Mesenchymal stem cell (in vitro differentiated cells and primary cell): ENCODE measurements around the gene HOXD9.

Source experiments
- DNase-seq: peaks from one replicate; pipeline ENCODE4 v3.0.0-alpha.2; 2013
- H2AFZ ChIP-seq: one replicate; pipeline ENCODE4 v1.6.1; 2013; ENCODE audit warnings: low read depth, mild to moderate bottlenecking, control low read depth, inconsistent platforms, low read length, moderate library complexity
- H2AK5ac ChIP-seq: 2 replicates; pipeline ENCODE4 v1.6.1; 2013; ENCODE audit warnings: low read length, moderate library complexity, mild to moderate bottlenecking, inconsistent platforms; ENCODE audit not compliant: severe bottlenecking
- H2BK120ac ChIP-seq: one replicate; pipeline ENCODE4 v1.6.1; 2013; ENCODE audit warnings: low read depth, mild to moderate bottlenecking, inconsistent platforms, low read length, moderate library complexity
- H2BK12ac ChIP-seq, 2 experiments: one replicate each; pipeline ENCODE4 v1.6.1; 2013; ENCODE audit warnings: inconsistent platforms in 2 of 2, low read length in 2 of 2, mild to moderate bottlenecking in 2 of 2, moderate library complexity in 2 of 2, control low read depth in 1 of 2
- H2BK15ac ChIP-seq: one replicate; pipeline ENCODE4 v1.6.1; 2013; ENCODE audit warnings: mild to moderate bottlenecking, low read depth, inconsistent platforms; ENCODE audit not compliant: poor library complexity, severe bottlenecking
- H2BK5ac ChIP-seq: 2 replicates; pipeline ENCODE4 v1.6.1; 2013; ENCODE audit warnings: low read depth, mild to moderate bottlenecking, low read length, control low read depth, inconsistent platforms; ENCODE audit not compliant: poor library complexity, severe bottlenecking
- H3K14ac ChIP-seq, 2 experiments: one replicate each; pipeline ENCODE4 v1.6.1; 2013; ENCODE audit warnings: inconsistent platforms in 2 of 2, low read length in 2 of 2, control low read depth in 1 of 2, mild to moderate bottlenecking in 1 of 2, moderate library complexity in 1 of 2
- H3K18ac ChIP-seq, 2 experiments: one replicate each; pipeline ENCODE4 v1.6.1; 2013; ENCODE audit warnings: inconsistent platforms in 2 of 2, low read length in 2 of 2, control low read depth in 1 of 2, low read depth in 1 of 2, mild to moderate bottlenecking in 1 of 2
- H3K23ac ChIP-seq, 2 experiments: one replicate each; pipeline ENCODE4 v1.6.1; 2013; ENCODE audit warnings: inconsistent platforms in 2 of 2, low read length in 2 of 2, mild to moderate bottlenecking in 2 of 2, moderate library complexity in 2 of 2, control low read depth in 1 of 2
- H3K27ac ChIP-seq: 2 replicates; pipeline ENCODE4 v1.5.1; 2013; ENCODE audit warnings: mild to moderate bottlenecking, moderate library complexity, low read length, control low read depth, inconsistent platforms; ENCODE audit not compliant: poor library complexity, severe bottlenecking
- H3K27me3 ChIP-seq, 2 experiments: 2 replicates each; pipeline versions ENCODE4 v1.6.1 to v1.7.0; 2013; ENCODE audit warnings: low read length in 2 of 2, mild to moderate bottlenecking in 2 of 2, moderate library complexity in 2 of 2, control low read depth in 1 of 2, inconsistent platforms in 1 of 2; ENCODE audit not compliant: control insufficient read depth in 1 of 2, insufficient read depth in 1 of 2
- H3K36me3 ChIP-seq, 2 experiments: 2 replicates each; pipeline versions ENCODE4 v1.6.1 to v1.7.0; 2013; ENCODE audit warnings: low read length in 2 of 2, control low read depth in 1 of 2, inconsistent platforms in 1 of 2, low read depth in 1 of 2, mild to moderate bottlenecking in 1 of 2; ENCODE audit not compliant: insufficient read depth in 2 of 2, control insufficient read depth in 1 of 2
- H3K4ac ChIP-seq, 2 experiments: one replicate each; pipeline ENCODE4 v1.6.1; 2013; ENCODE audit warnings: inconsistent platforms in 2 of 2, low read length in 2 of 2, mild to moderate bottlenecking in 2 of 2, moderate library complexity in 2 of 2, control low read depth in 1 of 2, low read depth in 1 of 2
- H3K4me1 ChIP-seq: 2 replicates; pipeline ENCODE4 v1.6.1; 2013; ENCODE audit warnings: low read depth, low read length, control low read depth; ENCODE audit not compliant: control insufficient read depth, insufficient read depth
- H3K4me2 ChIP-seq: 2 replicates; pipeline ENCODE4 v1.6.1; 2013; ENCODE audit warnings: low read length, mild to moderate bottlenecking, inconsistent platforms; ENCODE audit not compliant: poor library complexity, severe bottlenecking
- H3K4me3 ChIP-seq, 2 experiments: 2 replicates each; pipeline versions ENCODE4 v1.5.1 to v1.7.0; 2013; ENCODE audit warnings: low read length in 2 of 2, mild to moderate bottlenecking in 2 of 2, control low read depth in 1 of 2, low read depth in 1 of 2; ENCODE audit not compliant: insufficient read depth in 1 of 2
- H3K79me1 ChIP-seq: replicated peaks from 2 replicates; pipeline ENCODE4 v1.6.1; 2013; ENCODE audit warnings: mild to moderate bottlenecking, control low read depth, low read length, inconsistent platforms; ENCODE audit not compliant: poor library complexity, severe bottlenecking
- H3K9ac ChIP-seq: 2 replicates; pipeline ENCODE4 v1.7.0; 2013; ENCODE audit warnings: mild to moderate bottlenecking, low read length, moderate library complexity
- H3K9me3 ChIP-seq: 2 replicates; pipeline ENCODE4 v1.7.0; 2013; ENCODE audit warnings: mild to moderate bottlenecking, low read length; ENCODE audit not compliant: control insufficient read depth
- H4K8ac ChIP-seq: one replicate; pipeline ENCODE4 v1.6.1; 2013; ENCODE audit warnings: inconsistent platforms, mild to moderate bottlenecking, low read length, moderate library complexity
- H4K91ac ChIP-seq: one replicate; pipeline ENCODE4 v1.6.1; 2013; ENCODE audit warnings: mild to moderate bottlenecking, low read length, inconsistent platforms
- WGBS: methylation state at CpG from one replicate; pipeline ENCODE4 v1.1.7; 2013; ENCODE audit warnings: mixed read lengths; 5-methylcytosine and 5-hydroxymethylcytosine counted together

HOXD9 gene

DNA sequence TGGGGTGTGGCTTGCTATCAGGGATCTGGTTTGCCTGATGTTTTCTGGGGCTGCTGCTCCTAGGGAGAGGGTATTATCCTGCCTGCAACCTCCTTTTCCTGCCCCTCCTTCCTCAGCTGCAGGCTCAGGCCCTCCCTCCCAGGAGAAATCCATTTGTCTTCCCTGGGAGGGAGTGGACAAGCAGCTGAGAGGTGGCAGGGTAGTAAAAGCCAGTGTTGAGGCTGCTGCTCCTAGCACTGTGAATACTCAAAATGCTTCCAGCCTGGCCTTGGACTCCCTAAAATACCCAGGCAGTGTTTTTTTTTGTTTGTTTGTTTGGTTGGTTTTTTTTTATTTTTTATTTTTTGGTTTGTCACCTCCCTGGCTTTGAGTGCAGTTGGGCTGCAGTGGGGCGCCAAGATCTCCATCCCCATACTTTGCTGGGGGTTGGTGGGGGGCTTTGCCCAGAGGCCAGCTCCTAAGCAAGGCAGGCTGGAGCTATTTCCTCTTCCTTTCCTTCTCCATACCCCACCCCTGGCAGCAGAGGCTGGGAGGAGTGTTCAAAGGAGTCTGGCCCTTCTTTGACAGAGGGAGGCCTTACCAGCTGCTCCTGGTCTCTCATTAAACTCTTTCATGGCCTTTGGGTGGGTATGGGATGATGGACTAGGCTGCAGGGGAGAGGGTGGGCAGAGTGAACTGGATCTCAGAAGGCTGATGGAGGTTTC lies 48.2 kb downstream of the HOXD9 start:
- Histone ChIP-seq H4K91ac (no peak overlapping the region), H3K36me3 (no peaks in the 10 kb centered on the region), H2BK120ac (no peak overlapping the region), H3K9me3 (no peaks in the 10 kb centered on the region), H3K79me1 (no peaks in the 10 kb centered on the region), H3K4me3 (no peak overlapping the region), H3K4me1 (peaks cover 18% of the 10 kb centered on the region), H3K4ac (no peak overlapping the region), H2BK5ac (no peak overlapping the region), H3K14ac (no peak overlapping the region), H2BK12ac (no peak overlapping the region), H3K23ac (no peak overlapping the region), H2AK5ac (no peak overlapping the region), H3K9ac (no peak overlapping the region), H4K8ac (no peak overlapping the region), H3K27ac (no peak overlapping the region), H3K18ac (no peak overlapping the region), H2BK15ac (no peak overlapping the region), H3K27me3 (peaks cover 0 to 83% of the 10 kb centered on the region in 2 experiments), H2AFZ (no peak overlapping the region), H3K4me2 (no peak overlapping the region)
- no CpG with 5 or more reads among the region's 1 CpG for WGBS
- no peak for DNase-seq

GRCh38 chr2:176171351-176172006 lies 49.0 kb downstream of the HOXD9 start:
- Histone ChIP-seq H3K23ac (no peak overlapping the region), H2BK120ac (no peak overlapping the region), H3K27ac (no peak overlapping the region), H3K36me3 (no peaks in the 10 kb centered on the region), H2BK12ac (no peak overlapping the region), H3K4me3 (no peak overlapping the region), H3K9ac (no peak overlapping the region), H2BK5ac (no peak overlapping the region), H3K79me1 (no peaks in the 10 kb centered on the region), H3K14ac (no peak overlapping the region), H3K4ac (no peak overlapping the region), H3K27me3 (peaks cover 1 to 84% of the 10 kb centered on the region in 2 experiments), H3K9me3 (no peaks in the 10 kb centered on the region), H3K4me1 (peaks cover 18% of the 10 kb centered on the region), H4K91ac (no peak overlapping the region), H2BK15ac (no peak overlapping the region), H4K8ac (no peak overlapping the region), H3K4me2 (no peak overlapping the region), H2AFZ (no peak overlapping the region), H3K18ac (no peak overlapping the region), H2AK5ac (no peak overlapping the region)
- WGBS, result 16% methylated on average over 47 of the region's 51 CpGs
- DNase-seq, result no peak

DNA sequence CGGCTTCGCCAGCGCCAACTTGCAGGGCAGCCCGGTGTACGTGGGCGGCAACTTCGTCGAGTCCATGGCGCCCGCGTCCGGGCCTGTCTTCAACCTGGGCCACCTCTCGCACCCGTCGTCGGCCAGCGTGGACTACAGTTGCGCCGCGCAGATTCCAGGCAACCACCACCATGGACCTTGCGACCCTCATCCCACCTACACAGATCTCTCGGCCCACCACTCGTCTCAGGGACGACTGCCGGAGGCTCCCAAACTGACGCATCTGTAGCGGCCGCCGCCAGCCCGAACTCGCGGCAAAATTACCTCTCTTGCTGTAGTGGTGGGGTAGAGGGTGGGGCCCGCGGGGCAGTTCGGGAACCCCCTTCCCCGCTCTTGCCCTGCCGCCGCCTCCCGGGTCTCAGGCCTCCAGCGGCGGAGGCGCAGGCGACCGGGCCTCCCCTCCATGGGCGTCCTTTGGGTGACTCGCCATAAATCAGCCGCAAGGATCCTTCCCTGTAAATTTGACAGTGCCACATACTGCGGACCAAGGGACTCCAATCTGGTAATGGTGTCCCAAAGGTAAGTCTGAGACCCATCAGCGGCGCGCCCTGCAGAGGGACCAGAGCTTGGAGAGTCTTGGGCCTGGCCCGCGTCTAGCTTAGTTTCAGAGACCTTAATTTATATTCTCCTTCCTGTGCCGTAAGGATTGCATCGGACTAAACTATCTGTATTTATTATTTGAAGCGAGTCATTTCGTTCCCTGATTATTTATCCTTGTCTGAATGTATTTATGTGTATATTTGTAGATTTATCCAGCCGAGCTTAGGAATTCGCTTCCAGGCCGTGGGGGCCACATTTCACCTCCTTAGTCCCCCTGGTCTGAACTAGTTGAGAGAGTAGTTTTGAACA lies 49.7 kb downstream of the HOXD9 start:
- Histone ChIP-seq H2BK15ac (no peak overlapping the region), H3K4ac (no peak overlapping the region), H4K8ac (no peak overlapping the region), H2AK5ac (no peak overlapping the region), H2BK120ac (no peak overlapping the region), H3K9ac (no peak overlapping the region), H3K14ac (no peak overlapping the region), H3K23ac (peak overlapping the region in 1 of 2 experiments; percentile 26), H2BK5ac (no peak overlapping the region), H3K4me2 (no peak overlapping the region), H3K27ac (no peak overlapping the region), H4K91ac (no peak overlapping the region), H2AFZ (no peak overlapping the region), H3K79me1 (no peaks in the 10 kb centered on the region), H3K18ac (no peak overlapping the region), H2BK12ac (no peak overlapping the region), H3K9me3 (no peaks in the 10 kb centered on the region), H3K4me3 (no peak overlapping the region), H3K27me3 (peaks cover 4 to 87% of the 10 kb centered on the region in 2 experiments), H3K36me3 (no peaks in the 10 kb centered on the region), H3K4me1 (peaks cover 18% of the 10 kb centered on the region)
- 13% methylated on average over 52 of the region's 60 CpGs for WGBS
- DNase-seq, result no peak
